GM12872 (cell line): ENCODE data around the gene ACOT7.

Source experiments
- CTCF ChIP-seq: IDR thresholded peaks from 3 replicates; pipeline ENCODE4 v1.5.1; 2011; ENCODE audit warnings: low read depth, mild to moderate bottlenecking, low read length, moderate library complexity; ENCODE audit not compliant: insufficient read depth

ACOT7 gene

GRCh38 chr1:6271554-6271953 lies 122.0 kb downstream of the ACOT7 start:
- no peak for TF ChIP-seq CTCF

- TF ChIP-seq CTCF, result no peak
Measured at GRCh38 chr1:6271006-6271405, 122.6 kb downstream of the ACOT7 start.

GRCh38 chr1:6270401-6270800 lies 123.2 kb downstream of the ACOT7 start:
- TF ChIP-seq CTCF, result no peak

GRCh38 chr1:6269720-6270400 lies 123.7 kb downstream of the ACOT7 start:
- no peak for TF ChIP-seq CTCF

GRCh38 chr1:6269296-6269695 lies 124.3 kb downstream of the ACOT7 start:
- TF ChIP-seq CTCF, result no peak

- TF ChIP-seq CTCF, result no peak
Measured at GRCh38 chr1:6268415-6268814, 125.2 kb downstream of the ACOT7 start.

- no peak for TF ChIP-seq CTCF
Measured at GRCh38 chr1:6267686-6268322, 125.8 kb downstream of the ACOT7 start.
